Measurements from ENCODE around the gene SLCO3A1. TPM values are rescaled to one million over a fixed set of nuclear protein-coding genes. Genes with fewer than 3 reads are reported as not detected.
A peak's percentile ranks its signal among the peaks of the same experiment; 100 is the strongest.

The SLCO3A1 gene
- total and polyA plus RNA-seq, 2 donors (not counting 1 experiment from before 2014, with no cell fraction given) = 8.1 to 16.8 TPM

DNA sequence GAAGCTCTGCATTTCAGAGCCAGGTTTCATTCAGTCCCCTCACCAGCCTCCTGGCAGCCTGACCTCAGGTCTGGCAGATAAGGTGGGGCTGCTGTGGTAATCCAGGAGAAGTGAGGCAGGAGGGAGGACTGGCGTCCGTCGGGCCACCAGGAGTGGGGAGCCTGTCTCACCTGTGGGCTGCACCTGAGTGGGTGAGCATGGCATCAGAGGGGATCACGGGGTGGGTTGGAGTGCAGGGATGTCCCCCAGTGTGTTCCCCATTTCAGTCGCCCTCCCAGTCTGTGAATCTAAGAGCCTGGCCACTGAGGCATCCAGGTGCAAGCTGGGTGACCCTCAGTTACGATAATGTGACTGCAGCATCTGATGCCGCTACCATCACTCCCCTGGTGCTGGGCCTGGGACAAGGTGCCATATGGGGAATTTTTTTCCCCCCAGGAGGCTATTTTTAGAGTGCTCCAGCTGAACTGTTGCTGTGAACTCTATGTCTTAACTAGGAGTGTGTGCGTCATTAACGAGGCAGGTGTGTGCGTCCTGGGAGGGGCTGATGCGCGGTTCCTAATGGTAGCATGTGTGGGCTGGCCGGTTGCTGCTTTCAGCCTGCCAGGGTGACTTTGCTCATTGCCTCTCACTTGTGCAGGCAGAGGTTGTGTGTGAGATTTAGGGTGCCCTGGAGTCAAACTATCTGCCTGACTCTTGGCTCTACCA, 165.2 kb downstream of the SLCO3A1 start:
- TF ChIP-seq, protein P1, sequence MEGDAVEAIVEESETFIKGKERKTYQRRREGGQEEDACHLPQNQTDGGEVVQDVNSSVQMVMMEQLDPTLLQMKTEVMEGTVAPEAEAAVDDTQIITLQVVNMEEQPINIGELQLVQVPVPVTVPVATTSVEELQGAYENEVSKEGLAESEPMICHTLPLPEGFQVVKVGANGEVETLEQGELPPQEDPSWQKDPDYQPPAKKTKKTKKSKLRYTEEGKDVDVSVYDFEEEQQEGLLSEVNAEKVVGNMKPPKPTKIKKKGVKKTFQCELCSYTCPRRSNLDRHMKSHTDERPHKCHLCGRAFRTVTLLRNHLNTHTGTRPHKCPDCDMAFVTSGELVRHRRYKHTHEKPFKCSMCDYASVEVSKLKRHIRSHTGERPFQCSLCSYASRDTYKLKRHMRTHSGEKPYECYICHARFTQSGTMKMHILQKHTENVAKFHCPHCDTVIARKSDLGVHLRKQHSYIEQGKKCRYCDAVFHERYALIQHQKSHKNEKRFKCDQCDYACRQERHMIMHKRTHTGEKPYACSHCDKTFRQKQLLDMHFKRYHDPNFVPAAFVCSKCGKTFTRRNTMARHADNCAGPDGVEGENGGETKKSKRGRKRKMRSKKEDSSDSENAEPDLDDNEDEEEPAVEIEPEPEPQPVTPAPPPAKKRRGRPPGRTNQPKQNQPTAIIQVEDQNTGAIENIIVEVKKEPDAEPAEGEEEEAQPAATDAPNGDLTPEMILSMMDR (conservative IDR thresholded peaks at IDR 0.05 in 1 of 2, IDR thresholded peaks at IDR 0.05 in 1 of 2; ENCODE audit: low read depth in 1 of 2, low read length in 2 of 2) = no peak
- no peak for TF ChIP-seq EZH2 (IDR thresholded peaks at IDR 0.05; ENCODE audit: low read length, missing control alignments)

DNA sequence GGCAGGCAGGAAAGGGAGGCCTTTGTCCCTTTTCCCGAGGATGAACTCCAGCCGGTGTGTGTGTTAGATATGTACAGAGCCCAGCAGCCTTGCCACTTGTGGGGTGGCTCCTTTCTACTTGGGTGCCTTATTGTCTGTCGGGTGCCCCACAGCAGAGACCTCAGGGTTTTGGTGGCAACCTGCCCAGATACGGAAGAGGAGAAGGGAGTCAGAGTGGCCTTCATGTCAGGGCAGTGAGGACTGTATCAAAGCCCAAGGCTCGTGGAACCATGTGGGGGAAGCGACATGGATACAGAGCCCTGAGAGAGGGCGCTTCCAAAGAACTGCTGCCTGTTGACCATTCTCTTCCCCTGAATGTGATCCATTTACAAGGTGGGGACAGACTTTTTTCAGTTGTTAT, 166.2 kb downstream of the SLCO3A1 start:
- Histone ChIP-seq H4K20me1 (ENCODE audit: control insufficient read depth, extremely low read depth, insufficient read depth, low read length) (no peaks in the 10 kb centered on the region), H3K27ac (ENCODE audit: insufficient read depth, low read length) (no peak overlapping the region), H2AFZ (ENCODE audit: low read length) (no peak overlapping the region), H3K4me1 (ENCODE audit: control insufficient read depth, extremely low read depth, insufficient read depth, low read length) (no peaks in the 10 kb centered on the region), H3K4me2 (ENCODE audit: extremely low read depth, insufficient read depth, low read length) (no peak overlapping the region), H3K36me3 (ENCODE audit: control insufficient read depth, insufficient read depth, low read length) (no peaks in the 10 kb centered on the region), H3K9me3 (ENCODE audit: control insufficient read depth, insufficient read depth, low read depth, low read length) (no peaks in the 10 kb centered on the region), H3K9ac (ENCODE audit: insufficient read depth, low read length) (no peak overlapping the region), H3K4me3 (replicated peaks in 1 of 4; ENCODE audit: control extremely low read depth in 1 of 4, insufficient read depth in 1 of 4, low read depth in 3 of 4, low read length in 4 of 4) (no peak overlapping the region), H3K79me2 (ENCODE audit: control insufficient read depth, insufficient read depth, low read length) (no peaks in the 10 kb centered on the region), H3K27me3 (ENCODE audit: control insufficient read depth, insufficient read depth, low read length) (no peaks in the 10 kb centered on the region)
- no peak for TF ChIP-seq EZH2 (IDR thresholded peaks at IDR 0.05; ENCODE audit: low read length, missing control alignments)
- TF ChIP-seq, protein P1 (conservative IDR thresholded peaks at IDR 0.05 in 1 of 2, IDR thresholded peaks at IDR 0.05 in 1 of 2; ENCODE audit: low read depth in 1 of 2, low read length in 2 of 2) = no peak
- DNase-seq (ENCODE audit: low read depth in 2 of 2) = no peak

More for the DNA sequence above, 165.2 kb downstream of the SLCO3A1 start:
- H3K4me1 ChIP-seq (ENCODE audit: control insufficient read depth, extremely low read depth, insufficient read depth, low read length) = no peaks in the 10 kb centered on the region
- no peak overlapping the region for H3K4me2 ChIP-seq (ENCODE audit: extremely low read depth, insufficient read depth, low read length)
- H3K9me3 ChIP-seq (ENCODE audit: control insufficient read depth, insufficient read depth, low read depth, low read length) = no peaks in the 10 kb centered on the region
- no peaks in the 10 kb centered on the region for H3K27me3 ChIP-seq (ENCODE audit: control insufficient read depth, insufficient read depth, low read length)
- H4K20me1 ChIP-seq (ENCODE audit: control insufficient read depth, extremely low read depth, insufficient read depth, low read length) = no peaks in the 10 kb centered on the region
- no peak overlapping the region for H3K9ac ChIP-seq (ENCODE audit: insufficient read depth, low read length)
- no peak overlapping the region for H3K27ac ChIP-seq (ENCODE audit: insufficient read depth, low read length)
- no peaks in the 10 kb centered on the region for H3K36me3 ChIP-seq (ENCODE audit: control insufficient read depth, insufficient read depth, low read length)
- DNase-seq (ENCODE audit: low read depth in 2 of 2) = no peak
- no peaks in the 10 kb centered on the region for H3K79me2 ChIP-seq (ENCODE audit: control insufficient read depth, insufficient read depth, low read length)
- H2AFZ ChIP-seq (ENCODE audit: low read length) = no peak overlapping the region
- no peak overlapping the region for H3K4me3 ChIP-seq (replicated peaks in 1 of 4; ENCODE audit: control extremely low read depth in 1 of 4, insufficient read depth in 1 of 4, low read depth in 3 of 4, low read length in 4 of 4)

DNA sequence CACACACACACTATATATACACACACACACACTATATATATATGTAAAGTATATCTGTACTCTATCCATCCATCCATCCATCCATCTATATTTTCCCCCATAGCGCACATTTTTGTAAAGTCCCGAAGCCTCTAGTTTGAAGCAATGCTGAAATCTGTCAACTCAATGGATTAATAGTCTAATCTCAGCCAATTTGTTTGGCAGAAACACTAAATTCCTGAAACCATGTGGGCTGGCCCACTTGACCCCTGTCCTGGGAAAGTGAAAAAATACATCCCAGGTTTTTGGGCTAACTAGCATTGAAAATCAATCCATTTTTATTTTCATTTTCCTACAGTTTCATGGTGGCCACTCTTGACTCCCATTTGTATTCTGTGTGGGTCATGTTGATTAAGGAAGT, 166.7 kb downstream of the SLCO3A1 start:
- no peaks in the 10 kb centered on the region for H3K36me3 ChIP-seq (ENCODE audit: control insufficient read depth, insufficient read depth, low read length)
- no peaks in the 10 kb centered on the region for H3K4me1 ChIP-seq (ENCODE audit: control insufficient read depth, extremely low read depth, insufficient read depth, low read length)
- no peaks in the 10 kb centered on the region for H3K9me3 ChIP-seq (ENCODE audit: control insufficient read depth, insufficient read depth, low read depth, low read length)
- H4K20me1 ChIP-seq (ENCODE audit: control insufficient read depth, extremely low read depth, insufficient read depth, low read length) = no peaks in the 10 kb centered on the region
- no peak overlapping the region for H3K4me3 ChIP-seq (replicated peaks in 1 of 4; ENCODE audit: control extremely low read depth in 1 of 4, insufficient read depth in 1 of 4, low read depth in 3 of 4, low read length in 4 of 4)
- no peak overlapping the region for H3K27ac ChIP-seq (ENCODE audit: insufficient read depth, low read length)
- no peaks in the 10 kb centered on the region for H3K79me2 ChIP-seq (ENCODE audit: control insufficient read depth, insufficient read depth, low read length)
- H3K9ac ChIP-seq (ENCODE audit: insufficient read depth, low read length) = no peak overlapping the region
- peak; percentile 4 to 49 for DNase-seq (ENCODE audit: low read depth in 2 of 2)
- no peak for TF ChIP-seq EZH2 (IDR thresholded peaks at IDR 0.05; ENCODE audit: low read length, missing control alignments)
- TF ChIP-seq, protein P1 (conservative IDR thresholded peaks at IDR 0.05 in 1 of 2, IDR thresholded peaks at IDR 0.05 in 1 of 2; ENCODE audit: low read depth in 1 of 2, low read length in 2 of 2) = no peak
- H3K4me2 ChIP-seq (ENCODE audit: extremely low read depth, insufficient read depth, low read length) = no peak overlapping the region
- H2AFZ ChIP-seq (ENCODE audit: low read length) = no peak overlapping the region
- no peaks in the 10 kb centered on the region for H3K27me3 ChIP-seq (ENCODE audit: control insufficient read depth, insufficient read depth, low read length)
